Panc1 (cell line): ENCODE results near the gene ARHGDIA. TPM values are rescaled to one million over a fixed set of nuclear protein-coding genes. Genes with fewer than 3 reads are reported as not detected.

ENCODE experiments used
- ATAC-seq: fragments of 200-7000 bp; cut with Tn5 transposase; 2 replicates; pipeline ENCODE4 v1.9.1; 2020; ENCODE audit warnings: mild to moderate bottlenecking, moderate library complexity
- BruUV-seq: library from RNA; stranded (reverse); fragments of 400-500 nt; replicated peaks from 2 replicates; lab custom pipeline; 2021; lab: Mats Ljungman, UMichigan
- CTCF ChIA-PET: fragments of 300-600 bp; sonication (Branson Sonifier 250); formaldehyde crosslinking; loops from one replicate; lab custom pipeline; 2022; ENCODE audit warnings: antibody characterized with exemption; lab: Charles Lee
- POLR2A ChIA-PET: fragments of 300-600 bp; sonication (Branson Sonifier 250); formaldehyde crosslinking; loops from one replicate; lab custom pipeline; 2022; ENCODE audit warnings: antibody characterized with exemption; lab: Charles Lee
- DNase-seq: peaks from one replicate; pipeline ENCODE4 v3.0.0-alpha.2; 2010; ENCODE audit warnings: low read depth, low spot score
- H3K27ac ChIP-seq: 2 replicates; pipeline ENCODE4 v1.5.1; 2011; ENCODE audit warnings: mild to moderate bottlenecking, low read length, inconsistent platforms
- H3K27me3 ChIP-seq: fragments of 200-500 bp; sonication (Bioruptor generic); 2 replicates; pipeline ENCODE4 v1.6.0; 2014; ENCODE audit warnings: low read length, inconsistent platforms; ENCODE audit not compliant: control insufficient read depth, insufficient read depth
- H3K36me3 ChIP-seq: fragments of 200-500 bp; sonication (Bioruptor generic); 2 replicates; pipeline ENCODE4 v1.5.1; 2014; ENCODE audit warnings: inconsistent platforms, mild to moderate bottlenecking, low read length, moderate library complexity; ENCODE audit not compliant: control insufficient read depth, insufficient read depth
- H3K4me1 ChIP-seq: 2 replicates; pipeline ENCODE4 v1.5.1; 2011; ENCODE audit warnings: inconsistent platforms, mild to moderate bottlenecking, low read length, moderate library complexity; ENCODE audit not compliant: control insufficient read depth, insufficient read depth
- H3K4me3 ChIP-seq, 2 experiments: 2 replicates each; pipeline ENCODE4 v1.5.1; 2011 to 2012; ENCODE audit warnings: low read depth in 2 of 2, low read length in 2 of 2, mild to moderate bottlenecking in 2 of 2, inconsistent platforms in 1 of 2, moderate library complexity in 1 of 2
- H3K9me3 ChIP-seq: fragments of 200-500 bp; sonication (Bioruptor generic); 2 replicates; pipeline ENCODE4 v1.5.1; 2014; ENCODE audit warnings: low read depth, mild to moderate bottlenecking, inconsistent platforms, low read length, moderate library complexity; ENCODE audit not compliant: control insufficient read depth, insufficient read depth
- POLR2AphosphoS5 ChIP-seq: IDR thresholded peaks from 2 replicates; pipeline ENCODE4 v1.6.1; 2012; ENCODE audit warnings: mild to moderate bottlenecking, low read depth, low read length, moderate library complexity
- SIN3A ChIP-seq: IDR thresholded peaks from 2 replicates; pipeline ENCODE4 v1.6.1; 2012; ENCODE audit warnings: low read depth, mild to moderate bottlenecking, low read length, moderate library complexity, borderline replicate concordance; ENCODE audit not compliant: insufficient read depth
- TCF7L2 ChIP-seq: IDR thresholded peaks from 2 replicates; pipeline ENCODE4 v1.6.1; 2011; ENCODE audit warnings: mild to moderate bottlenecking, low read depth, low read length, inconsistent platforms
- in situ Hi-C: cut with HindIII; loops from 2 replicates; pipeline ENCODE4 v1.10.0; 2016; ENCODE audit warnings: low sequenced_read_pairs, low pct_unique_long_range_greater_than_20kb
- intact Hi-C: fragments of 100-400 bp; cut with micrococcal nuclease; formaldehyde crosslinking; loops from one replicate; pipeline ENCODE4 v1.10.0; 2022; ENCODE audit not compliant: unreplicated experiment
- total RNA-seq: library from RNA; stranded (reverse); gene quantifications from one replicate; pipeline ENCODE4 v1.2.1, GENCODE V29; 2021; ENCODE audit not compliant: unreplicated experiment
- TF ChIP-seq, protein P1 (sequence below): fragments of 450-650 bp; IDR thresholded peaks from 2 replicates; pipeline ENCODE4 v1.5.1; 2017; ENCODE audit warnings: mild to moderate bottlenecking
- TF ChIP-seq, protein P2 (sequence below), 2 experiments: IDR thresholded peaks; 2 replicates each; pipeline ENCODE4 v1.6.1; 2011 to 2012; ENCODE audit warnings: low read depth in 2 of 2, control low read depth in 1 of 2, low read length in 1 of 2, mild to moderate bottlenecking in 1 of 2, moderate library complexity in 1 of 2; ENCODE audit not compliant: insufficient read depth in 1 of 2

The ARHGDIA gene
- total RNA-seq, 1 experiment from 2014 or later, result 420 TPM

DNA sequence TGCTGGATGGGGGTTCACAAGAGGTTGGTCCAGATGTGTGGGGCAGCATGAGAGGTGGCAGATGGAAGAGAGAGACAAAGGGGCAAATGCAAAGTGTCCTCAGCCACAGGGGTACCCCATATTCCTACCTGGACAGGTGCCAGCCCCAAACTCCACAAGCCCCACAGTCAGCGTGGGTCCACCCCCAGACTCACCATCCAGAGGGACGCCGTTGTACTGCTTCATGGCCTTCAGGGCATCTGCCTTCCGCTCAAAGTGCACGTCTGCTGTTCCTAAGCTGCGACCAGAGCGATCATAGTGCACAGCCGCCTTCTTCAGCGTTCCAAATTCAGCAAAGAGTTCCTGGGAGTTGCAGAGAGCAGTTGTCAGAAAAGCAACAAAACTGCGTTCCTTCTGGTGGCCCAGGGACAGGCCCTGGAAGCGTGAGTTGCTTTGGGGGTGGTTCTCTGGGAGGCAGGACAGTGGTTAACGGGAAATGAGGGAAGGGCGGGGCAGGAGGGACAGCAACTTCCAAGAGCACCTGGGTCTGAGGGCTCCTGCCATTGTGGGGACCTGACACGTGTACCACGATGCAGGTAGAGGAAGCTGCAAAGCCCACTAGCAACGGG is 18.0 kb upstream of the ARHGDIA start:
- intact Hi-C loops (no loop called here), in situ Hi-C loops (no loop called here)
- ChIA-PET CTCF (no interaction called here), POLR2A (interaction anchor here (0.6 kb wide), 1 partner anchor 180 kb away, joined by 3 read pairs; no protein-coding TSS in a partner anchor)
- no TSS peak for BruUV-seq
- ATAC-seq (no peak), DNase-seq (no peak)
- peaks cover 33% of the 10 kb centered on the region for H3K36me3 ChIP-seq
- H3K9me3 ChIP-seq, result no peaks in the 10 kb centered on the region
- H3K27me3 ChIP-seq, result no peaks in the 10 kb centered on the region
- TF ChIP-seq, protein P1, sequence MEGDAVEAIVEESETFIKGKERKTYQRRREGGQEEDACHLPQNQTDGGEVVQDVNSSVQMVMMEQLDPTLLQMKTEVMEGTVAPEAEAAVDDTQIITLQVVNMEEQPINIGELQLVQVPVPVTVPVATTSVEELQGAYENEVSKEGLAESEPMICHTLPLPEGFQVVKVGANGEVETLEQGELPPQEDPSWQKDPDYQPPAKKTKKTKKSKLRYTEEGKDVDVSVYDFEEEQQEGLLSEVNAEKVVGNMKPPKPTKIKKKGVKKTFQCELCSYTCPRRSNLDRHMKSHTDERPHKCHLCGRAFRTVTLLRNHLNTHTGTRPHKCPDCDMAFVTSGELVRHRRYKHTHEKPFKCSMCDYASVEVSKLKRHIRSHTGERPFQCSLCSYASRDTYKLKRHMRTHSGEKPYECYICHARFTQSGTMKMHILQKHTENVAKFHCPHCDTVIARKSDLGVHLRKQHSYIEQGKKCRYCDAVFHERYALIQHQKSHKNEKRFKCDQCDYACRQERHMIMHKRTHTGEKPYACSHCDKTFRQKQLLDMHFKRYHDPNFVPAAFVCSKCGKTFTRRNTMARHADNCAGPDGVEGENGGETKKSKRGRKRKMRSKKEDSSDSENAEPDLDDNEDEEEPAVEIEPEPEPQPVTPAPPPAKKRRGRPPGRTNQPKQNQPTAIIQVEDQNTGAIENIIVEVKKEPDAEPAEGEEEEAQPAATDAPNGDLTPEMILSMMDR, result no peak
- no peak for TF ChIP-seq POLR2AphosphoS5
- no peak for TF ChIP-seq SIN3A
- no peak for TF ChIP-seq TCF7L2
- TF ChIP-seq, protein P2, sequence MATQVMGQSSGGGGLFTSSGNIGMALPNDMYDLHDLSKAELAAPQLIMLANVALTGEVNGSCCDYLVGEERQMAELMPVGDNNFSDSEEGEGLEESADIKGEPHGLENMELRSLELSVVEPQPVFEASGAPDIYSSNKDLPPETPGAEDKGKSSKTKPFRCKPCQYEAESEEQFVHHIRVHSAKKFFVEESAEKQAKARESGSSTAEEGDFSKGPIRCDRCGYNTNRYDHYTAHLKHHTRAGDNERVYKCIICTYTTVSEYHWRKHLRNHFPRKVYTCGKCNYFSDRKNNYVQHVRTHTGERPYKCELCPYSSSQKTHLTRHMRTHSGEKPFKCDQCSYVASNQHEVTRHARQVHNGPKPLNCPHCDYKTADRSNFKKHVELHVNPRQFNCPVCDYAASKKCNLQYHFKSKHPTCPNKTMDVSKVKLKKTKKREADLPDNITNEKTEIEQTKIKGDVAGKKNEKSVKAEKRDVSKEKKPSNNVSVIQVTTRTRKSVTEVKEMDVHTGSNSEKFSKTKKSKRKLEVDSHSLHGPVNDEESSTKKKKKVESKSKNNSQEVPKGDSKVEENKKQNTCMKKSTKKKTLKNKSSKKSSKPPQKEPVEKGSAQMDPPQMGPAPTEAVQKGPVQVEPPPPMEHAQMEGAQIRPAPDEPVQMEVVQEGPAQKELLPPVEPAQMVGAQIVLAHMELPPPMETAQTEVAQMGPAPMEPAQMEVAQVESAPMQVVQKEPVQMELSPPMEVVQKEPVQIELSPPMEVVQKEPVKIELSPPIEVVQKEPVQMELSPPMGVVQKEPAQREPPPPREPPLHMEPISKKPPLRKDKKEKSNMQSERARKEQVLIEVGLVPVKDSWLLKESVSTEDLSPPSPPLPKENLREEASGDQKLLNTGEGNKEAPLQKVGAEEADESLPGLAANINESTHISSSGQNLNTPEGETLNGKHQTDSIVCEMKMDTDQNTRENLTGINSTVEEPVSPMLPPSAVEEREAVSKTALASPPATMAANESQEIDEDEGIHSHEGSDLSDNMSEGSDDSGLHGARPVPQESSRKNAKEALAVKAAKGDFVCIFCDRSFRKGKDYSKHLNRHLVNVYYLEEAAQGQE (IDR thresholded peaks at IDR 0.05; ENCODE audit: insufficient read depth in 1 of 2, low read depth in 2 of 2, low read length in 1 of 2), result no peak
- H3K4me1 ChIP-seq, result peaks cover 9% of the 10 kb centered on the region
- no peak overlapping the region; the same call in 1 of the 2 replicates for H3K27ac ChIP-seq
- H3K4me3 ChIP-seq, result no peak overlapping the region

DNA sequence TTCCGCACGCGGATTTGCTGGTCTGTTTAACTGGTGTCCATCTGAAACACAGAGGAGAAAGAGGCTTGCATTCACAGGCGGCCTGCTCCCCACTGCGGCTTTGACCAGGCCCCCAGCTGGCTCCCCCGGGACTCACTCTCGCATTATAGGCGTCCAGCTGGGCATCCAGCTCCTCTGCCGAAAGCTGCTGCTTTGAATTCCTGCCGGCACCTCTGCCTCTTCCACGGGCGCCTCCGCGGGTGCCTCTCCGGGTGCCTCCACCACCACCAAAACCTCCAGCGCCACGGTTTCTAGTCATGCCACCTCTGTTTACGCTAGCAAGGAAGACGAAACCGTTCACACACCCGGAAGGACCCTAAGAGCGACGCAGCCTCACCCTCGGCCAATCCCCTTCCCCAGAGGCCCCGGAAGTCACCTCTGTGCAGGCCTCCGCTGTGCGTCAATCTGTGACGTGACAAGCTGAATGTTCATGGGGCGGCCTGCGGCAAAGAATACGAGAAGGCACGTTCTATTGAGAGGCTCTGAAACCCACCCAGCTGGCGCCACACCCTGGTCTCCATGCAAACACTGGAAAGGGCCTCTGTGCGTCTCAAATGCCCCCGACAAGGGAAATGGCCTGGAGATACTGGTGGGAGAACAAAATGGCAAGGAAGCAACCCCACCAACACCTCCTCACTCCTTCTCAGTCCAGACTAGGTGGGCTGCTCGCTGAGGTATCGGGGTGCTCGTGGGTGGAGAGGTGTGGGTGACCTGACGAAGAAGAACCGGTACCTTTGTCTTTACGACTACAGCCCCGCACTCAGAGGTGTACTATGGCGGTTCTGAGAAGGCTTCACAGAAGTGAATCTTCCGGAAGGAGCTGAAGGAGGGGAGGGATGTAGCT is 17.2 kb upstream of the ARHGDIA start:
- BruUV-seq, result no TSS peak
- H3K4me3 ChIP-seq, result no peak overlapping the region
- TF ChIP-seq TCF7L2 (no peak), SIN3A (no peak), POLR2AphosphoS5 (no peak)
- TF ChIP-seq, protein P2 (IDR thresholded peaks at IDR 0.05; ENCODE audit: insufficient read depth in 1 of 2, low read depth in 2 of 2, low read length in 1 of 2), result no peak
- TF ChIP-seq, protein P1, result no peak
- in situ Hi-C loops, result no loop called here
- H3K36me3 ChIP-seq, result peaks cover 33% of the 10 kb centered on the region
- no peaks in the 10 kb centered on the region for H3K27me3 ChIP-seq
- H3K9me3 ChIP-seq, result no peaks in the 10 kb centered on the region
- ChIA-PET CTCF (no interaction called here), POLR2A (interaction anchor here (0.6 kb wide), 1 partner anchor 179 kb away, joined by 3 read pairs; no protein-coding TSS in a partner anchor)
- peaks cover 9% of the 10 kb centered on the region for H3K4me1 ChIP-seq
- no peak overlapping the region; the same call in 1 of the 2 replicates for H3K27ac ChIP-seq
- intact Hi-C loops, result no loop called here
- DNase-seq (no peak), ATAC-seq (no peak)
